A549 (cell line): ENCODE measurements around the gene HOXB8. TPM values are rescaled to one million over a fixed set of nuclear protein-coding genes. Genes with fewer than 3 reads are reported as not detected.

Source experiments
- CHD2 ChIP-seq: fragments of 150-350 bp; IDR thresholded peaks from 2 replicates; pipeline ENCODE4 v1.6.1; 2014; ENCODE audit warnings: low read length; ENCODE audit not compliant: partially characterized antibody
- ESRRA ChIP-seq: fragments of 150-350 bp; IDR thresholded peaks from 2 replicates; pipeline ENCODE4 v1.6.1; 2014; ENCODE audit warnings: mild to moderate bottlenecking, low read length, borderline replicate concordance
- MAZ ChIP-seq: fragments of 150-350 bp; IDR thresholded peaks from 2 replicates; pipeline ENCODE4 v1.6.1; 2014; ENCODE audit warnings: antibody characterized with exemption, low read depth, low read length, borderline replicate concordance
- polyA plus RNA-seq, 4 experiments: library from polyadenylated mRNA; depleted of rRNA in 3 of 4; stranded (reverse); fragments of >200 nt; fragmentation: RNase III in 1 of 4; extraction: RNeasy Plus Mini Kit Qiagen cat#74134 plus additional on column Dnase treatment in 1 of 4; gene quantifications; 2 replicates in 3 of 4; 3 replicates in 1 of 4; pipeline ENCODE4 v1.2.3, GENCODE V29; 2011 to 2017
- small RNA-seq, 6 experiments: library from RNA; depleted of rRNA; stranded (forward); fragments of <200 nt; gene quantifications; one replicate each; pipeline ENCODE3, GENCODE V24; 2012

Gene HOXB8
- polyA plus RNA-seq, 2 of the 4 experiments (the other 2 are of a cell fraction): 5.8 to 11.1 TPM

GRCh38 chr17:48562934-48563333 is 52.2 kb downstream of the HOXB8 start (continued):
- TF ChIP-seq CHD2 (no peak), MAZ (no peak), ESRRA (no peak)

Small RNA genes within 50 kb of the gene (small RNA-seq; reads per million reads assigned to genes)
- 0.41 to 11.7 (median 9.0) reads per million in 6 experiments for gene MIR196A1

Other genes with a start within 250 kb of the HOXB8 start
- gene SKAP1, start 185.1 kb downstream of the HOXB8 start, polyA plus RNA-seq (2011; rRNA removed): 0.77 and 0.78 TPM in 2 replicates
- gene SKAP1, start 185.1 kb downstream of the HOXB8 start, polyA plus RNA-seq (2017; fragmentation: RNase III; extraction: RNeasy Plus Mini Kit Qiagen cat#74134 plus additional on column Dnase treatment): 0.08 to 0.16 TPM (median 0.14 TPM) in 3 replicates
- gene HOXB1, start 84.3 kb downstream of the HOXB8 start, polyA plus RNA-seq (2011; rRNA removed): not detected in 2 replicates
- not detected in 3 replicates for gene HOXB1, start 84.3 kb downstream of the HOXB8 start, polyA plus RNA-seq (2017; fragmentation: RNase III; extraction: RNeasy Plus Mini Kit Qiagen cat#74134 plus additional on column Dnase treatment)
- gene HOXB2, start 70.2 kb downstream of the HOXB8 start, polyA plus RNA-seq (2011; rRNA removed): 2.6 and 2.7 TPM in 2 replicates
- gene HOXB2, start 70.2 kb downstream of the HOXB8 start, polyA plus RNA-seq (2017; fragmentation: RNase III; extraction: RNeasy Plus Mini Kit Qiagen cat#74134 plus additional on column Dnase treatment): 0.58 to 0.65 TPM (median 0.60 TPM) in 3 replicates
- 0.74 and 0.75 TPM in 2 replicates for gene HOXB4, start 36.9 kb downstream of the HOXB8 start, polyA plus RNA-seq (2011; rRNA removed)
- gene HOXB4, start 36.9 kb downstream of the HOXB8 start, polyA plus RNA-seq (2017; fragmentation: RNase III; extraction: RNeasy Plus Mini Kit Qiagen cat#74134 plus additional on column Dnase treatment): 0.24 to 0.37 TPM (median 0.30 TPM) in 3 replicates
- gene HOXB3, start 25.1 kb downstream of the HOXB8 start, polyA plus RNA-seq (2011; rRNA removed): 11.6 and 17.0 TPM in 2 replicates
- 7.0 to 10.2 TPM (median 8.6 TPM) in 3 replicates for gene HOXB3, start 25.1 kb downstream of the HOXB8 start, polyA plus RNA-seq (2017; fragmentation: RNase III; extraction: RNeasy Plus Mini Kit Qiagen cat#74134 plus additional on column Dnase treatment)
- 2.5 and 2.7 TPM in 2 replicates for gene HOXB5, start 21.5 kb downstream of the HOXB8 start, polyA plus RNA-seq (2011; rRNA removed)
- gene HOXB5, start 21.5 kb downstream of the HOXB8 start, polyA plus RNA-seq (2017; fragmentation: RNase III; extraction: RNeasy Plus Mini Kit Qiagen cat#74134 plus additional on column Dnase treatment): 2.1 to 3.0 TPM (median 2.4 TPM) in 3 replicates
- 9.4 and 10.2 TPM in 2 replicates for gene HOXB6, start 10.3 kb downstream of the HOXB8 start, polyA plus RNA-seq (2011; rRNA removed)
- 12.3 to 14.9 TPM (median 14.7 TPM) in 3 replicates for gene HOXB6, start 10.3 kb downstream of the HOXB8 start, polyA plus RNA-seq (2017; fragmentation: RNase III; extraction: RNeasy Plus Mini Kit Qiagen cat#74134 plus additional on column Dnase treatment)
- 15.4 and 22.3 TPM in 2 replicates for gene HOXB7, start 4.3 kb downstream of the HOXB8 start, polyA plus RNA-seq (2011; rRNA removed)
- 27.4 to 32.3 TPM (median 27.4 TPM) in 3 replicates for gene HOXB7, start 4.3 kb downstream of the HOXB8 start, polyA plus RNA-seq (2017; fragmentation: RNase III; extraction: RNeasy Plus Mini Kit Qiagen cat#74134 plus additional on column Dnase treatment)
- 22.0 and 24.6 TPM in 2 replicates for gene HOXB9, start 11.1 kb upstream of the HOXB8 start, polyA plus RNA-seq (2011; rRNA removed)
- gene HOXB9, start 11.1 kb upstream of the HOXB8 start, polyA plus RNA-seq (2017; fragmentation: RNase III; extraction: RNeasy Plus Mini Kit Qiagen cat#74134 plus additional on column Dnase treatment): 5.6 to 7.3 TPM (median 6.2 TPM) in 3 replicates
- not detected in 2 replicates for gene PRAC1, start 107.2 kb upstream of the HOXB8 start, polyA plus RNA-seq (2011; rRNA removed)
- gene PRAC1, start 107.2 kb upstream of the HOXB8 start, polyA plus RNA-seq (2017; fragmentation: RNase III; extraction: RNeasy Plus Mini Kit Qiagen cat#74134 plus additional on column Dnase treatment): not detected in 3 replicates
- gene PRAC2, start 107.9 kb upstream of the HOXB8 start, polyA plus RNA-seq (2011; rRNA removed): not detected in 2 replicates
- gene PRAC2, start 107.9 kb upstream of the HOXB8 start, polyA plus RNA-seq (2017; fragmentation: RNase III; extraction: RNeasy Plus Mini Kit Qiagen cat#74134 plus additional on column Dnase treatment): not detected in 3 replicates
- 3.2 and 3.4 TPM in 2 replicates for gene HOXB13, start 113.5 kb upstream of the HOXB8 start, polyA plus RNA-seq (2011; rRNA removed)
- 3.0 to 3.5 TPM (median 3.2 TPM) in 3 replicates for gene HOXB13, start 113.5 kb upstream of the HOXB8 start, polyA plus RNA-seq (2017; fragmentation: RNase III; extraction: RNeasy Plus Mini Kit Qiagen cat#74134 plus additional on column Dnase treatment)
- gene TTLL6, start 201.9 kb upstream of the HOXB8 start, polyA plus RNA-seq (2011; rRNA removed): 7.8 and 8.9 TPM in 2 replicates
- 1.1 to 1.6 TPM (median 1.3 TPM) in 3 replicates for gene TTLL6, start 201.9 kb upstream of the HOXB8 start, polyA plus RNA-seq (2017; fragmentation: RNase III; extraction: RNeasy Plus Mini Kit Qiagen cat#74134 plus additional on column Dnase treatment)
- 194 and 199 TPM in 2 replicates for gene CALCOCO2, start 215.7 kb upstream of the HOXB8 start, polyA plus RNA-seq (2011; rRNA removed)
- gene CALCOCO2, start 215.7 kb upstream of the HOXB8 start, polyA plus RNA-seq (2017; fragmentation: RNase III; extraction: RNeasy Plus Mini Kit Qiagen cat#74134 plus additional on column Dnase treatment): 71.6 to 74.5 TPM (median 72.5 TPM) in 3 replicates